ENCODE data around the gene SEC31B.

Gene SEC31B

DNA sequence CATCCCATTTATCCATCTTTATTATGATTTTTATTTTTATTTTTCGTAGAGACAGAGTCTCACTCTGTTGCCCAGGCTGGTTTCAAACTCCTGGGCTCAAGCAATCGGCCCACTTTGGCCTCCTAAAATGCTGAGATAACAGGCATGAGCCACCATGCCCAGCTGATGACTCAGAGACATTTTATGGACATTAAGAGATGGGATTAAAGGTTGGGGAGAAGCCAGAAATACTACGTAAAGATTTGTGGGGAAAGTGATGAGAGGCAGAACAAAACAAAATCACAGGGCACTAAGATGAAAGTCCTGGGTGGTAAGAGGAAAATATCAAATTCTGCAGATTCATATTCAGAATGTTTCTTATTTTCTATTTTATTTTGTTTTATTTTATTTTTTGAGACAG, 49.3 kb downstream of the SEC31B start:
- in situ Hi-C loops (cut with MboI; ENCODE audit: low sequenced_read_pairs, unreplicated experiment) = no loop called here
- no peak for DNase-seq (ENCODE audit: low spot score)
- TF ChIP-seq, protein P1, sequence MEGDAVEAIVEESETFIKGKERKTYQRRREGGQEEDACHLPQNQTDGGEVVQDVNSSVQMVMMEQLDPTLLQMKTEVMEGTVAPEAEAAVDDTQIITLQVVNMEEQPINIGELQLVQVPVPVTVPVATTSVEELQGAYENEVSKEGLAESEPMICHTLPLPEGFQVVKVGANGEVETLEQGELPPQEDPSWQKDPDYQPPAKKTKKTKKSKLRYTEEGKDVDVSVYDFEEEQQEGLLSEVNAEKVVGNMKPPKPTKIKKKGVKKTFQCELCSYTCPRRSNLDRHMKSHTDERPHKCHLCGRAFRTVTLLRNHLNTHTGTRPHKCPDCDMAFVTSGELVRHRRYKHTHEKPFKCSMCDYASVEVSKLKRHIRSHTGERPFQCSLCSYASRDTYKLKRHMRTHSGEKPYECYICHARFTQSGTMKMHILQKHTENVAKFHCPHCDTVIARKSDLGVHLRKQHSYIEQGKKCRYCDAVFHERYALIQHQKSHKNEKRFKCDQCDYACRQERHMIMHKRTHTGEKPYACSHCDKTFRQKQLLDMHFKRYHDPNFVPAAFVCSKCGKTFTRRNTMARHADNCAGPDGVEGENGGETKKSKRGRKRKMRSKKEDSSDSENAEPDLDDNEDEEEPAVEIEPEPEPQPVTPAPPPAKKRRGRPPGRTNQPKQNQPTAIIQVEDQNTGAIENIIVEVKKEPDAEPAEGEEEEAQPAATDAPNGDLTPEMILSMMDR (IDR thresholded peaks at IDR 0.05; ENCODE audit: borderline replicate concordance, control extremely low read depth, extremely low read depth, insufficient read depth, missing control alignments) = no peak

DNA sequence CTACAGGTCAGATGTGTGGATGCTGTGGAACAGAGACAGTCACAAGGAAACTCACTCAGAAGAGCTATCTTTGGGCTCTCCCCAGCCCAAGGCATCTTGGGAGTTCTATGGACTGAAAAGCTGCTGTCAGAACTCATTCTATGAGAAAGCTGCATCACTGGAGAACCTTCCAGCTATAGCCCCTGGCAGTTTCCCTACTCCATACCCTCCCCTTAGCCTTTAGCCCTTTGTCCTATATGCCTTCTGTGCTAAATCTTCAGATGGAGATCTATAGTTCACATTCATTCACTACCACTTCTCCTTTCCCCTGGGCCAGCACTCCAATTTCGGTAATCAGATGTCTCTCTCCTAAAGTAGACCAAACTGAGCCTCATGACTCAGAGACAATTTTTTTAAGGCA, 49.9 kb downstream of the SEC31B start:
- TF ChIP-seq, protein P1 (IDR thresholded peaks at IDR 0.05; ENCODE audit: borderline replicate concordance, control extremely low read depth, extremely low read depth, insufficient read depth, missing control alignments) = no peak
- DNase-seq (ENCODE audit: low spot score) = no peak
- in situ Hi-C loops (cut with MboI; ENCODE audit: low sequenced_read_pairs, unreplicated experiment) = no loop called here

DNA sequence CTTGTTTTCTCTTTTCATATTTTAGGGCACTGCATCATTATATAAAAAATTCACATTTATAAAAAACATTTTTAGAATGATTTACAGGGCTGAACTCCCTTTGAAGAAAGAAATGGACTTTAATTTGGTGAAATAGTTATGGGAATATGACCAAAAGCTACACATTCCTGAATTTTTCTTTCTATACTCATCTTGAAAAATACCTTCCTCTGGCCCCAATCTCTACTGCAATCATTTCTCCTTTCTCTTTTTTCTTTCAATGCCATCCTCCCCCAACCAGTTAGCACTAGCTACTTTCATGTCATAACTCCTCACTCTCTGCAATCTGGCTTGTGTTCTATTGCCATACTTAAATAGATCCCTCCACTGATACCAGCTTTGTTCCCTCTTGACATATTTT, 50.7 kb downstream of the SEC31B start:
- in situ Hi-C loops (cut with MboI; ENCODE audit: low sequenced_read_pairs, unreplicated experiment) = no loop called here

DNA sequence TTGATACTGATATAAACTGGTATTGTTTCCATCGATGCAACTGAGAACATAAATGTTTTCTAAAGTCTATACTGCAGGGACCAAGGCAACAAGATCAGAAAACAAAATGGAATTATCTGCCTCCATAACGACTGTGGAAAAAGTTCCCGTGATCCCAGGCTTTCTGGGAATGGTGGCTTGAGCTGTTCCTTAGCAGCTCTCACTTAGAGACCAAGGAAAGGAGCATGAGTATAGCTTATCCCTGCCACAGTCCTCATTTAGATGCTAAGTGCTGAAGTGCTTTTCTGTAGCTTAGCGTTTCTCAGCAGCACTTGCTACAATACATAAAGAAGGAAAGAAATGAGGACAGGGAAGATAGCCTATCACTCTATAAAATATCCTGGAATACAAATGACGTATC, 51.3 kb downstream of the SEC31B start:
- TF ChIP-seq, protein P1 (IDR thresholded peaks at IDR 0.05; ENCODE audit: borderline replicate concordance, control extremely low read depth, extremely low read depth, insufficient read depth, missing control alignments) = no peak
- in situ Hi-C loops (cut with MboI; ENCODE audit: low sequenced_read_pairs, unreplicated experiment) = no loop called here
- no peak for DNase-seq (ENCODE audit: low spot score)

More for the DNA sequence above, 50.7 kb downstream of the SEC31B start:
- TF ChIP-seq, protein P1 (IDR thresholded peaks at IDR 0.05; ENCODE audit: borderline replicate concordance, control extremely low read depth, extremely low read depth, insufficient read depth, missing control alignments) = no peak
- no peak for DNase-seq (ENCODE audit: low spot score)

GRCh38 chr10:100462709-100463108, 57.0 kb downstream of the SEC31B start, which contains the start of gene WNT8B:
WNT8B (plus strand) TSS chr10:100463009; CDS start chr10:100463169, 160 bp downstream.
- TF ChIP-seq, protein P1 (IDR thresholded peaks at IDR 0.05; ENCODE audit: borderline replicate concordance, control extremely low read depth, extremely low read depth, insufficient read depth, missing control alignments) = no peak
- no peak for DNase-seq (ENCODE audit: low spot score)
- in situ Hi-C loops (cut with MboI; ENCODE audit: low sequenced_read_pairs, unreplicated experiment) = no loop called here

DNA sequence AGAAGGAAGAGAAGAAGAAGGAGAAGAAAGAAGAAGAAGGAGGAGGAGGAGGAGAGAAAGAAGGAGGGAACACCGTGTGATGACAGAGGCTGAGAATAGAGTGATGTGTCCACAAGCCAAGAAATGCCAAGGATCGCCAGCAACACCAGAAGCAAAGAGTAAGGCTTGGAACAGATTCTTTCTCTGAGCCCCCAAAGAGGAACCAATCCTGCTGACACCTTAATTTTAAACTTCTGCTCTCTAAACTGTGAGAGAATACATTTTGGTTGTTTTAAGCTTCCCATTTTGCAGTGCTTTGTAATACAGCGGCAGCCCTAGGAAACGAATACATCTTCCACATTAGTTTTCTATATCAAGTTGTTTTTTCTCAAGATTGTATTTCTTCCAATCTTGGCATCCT, 70.7 kb downstream of the SEC31B start:
- DNase-seq (ENCODE audit: low spot score) = no peak
- in situ Hi-C loops (cut with MboI; ENCODE audit: low sequenced_read_pairs, unreplicated experiment) = loop anchor here (10.0 kb wide), 1 partner anchor 66 kb away; the partner anchor contains the start of gene SEC31B
- TF ChIP-seq, protein P1 (IDR thresholded peaks at IDR 0.05; ENCODE audit: borderline replicate concordance, control extremely low read depth, extremely low read depth, insufficient read depth, missing control alignments) = no peak
